Measurements from ENCODE around the gene GRIFIN.
"Not testable (repeated sequence)": the region's sequence is repeated elsewhere in the genome, so short reads cannot be mapped to it uniquely, and the experiment has no call there.

Gene GRIFIN

GRCh38 chr7:2461268-2462026, 14.8 kb downstream of the GRIFIN start:
- in situ Hi-C loops (cut with MboI; ENCODE audit: low pct_unique_long_range_greater_than_20kb, low sequenced_read_pairs, unreplicated experiment): no loop called here
- no peak for DNase-seq (ENCODE audit: low spot score)

GRCh38 chr7:2460641-2461040, 15.6 kb downstream of the GRIFIN start:
- no peak for DNase-seq (ENCODE audit: low spot score)
- in situ Hi-C loops (cut with MboI; ENCODE audit: low pct_unique_long_range_greater_than_20kb, low sequenced_read_pairs, unreplicated experiment): no loop called here
- TF ChIP-seq CTCF (IDR thresholded peaks at IDR 0.05; ENCODE audit: extremely low read depth, insufficient read depth, missing control alignments): no peak

More at GRCh38 chr7:2461268-2462026, 14.8 kb downstream of the GRIFIN start:
- TF ChIP-seq CTCF (IDR thresholded peaks at IDR 0.05; ENCODE audit: extremely low read depth, insufficient read depth, missing control alignments): no peak

GRCh38 chr7:2460188-2460587, 16.0 kb downstream of the GRIFIN start:
- no peak for DNase-seq (ENCODE audit: low spot score)
- in situ Hi-C loops (cut with MboI; ENCODE audit: low pct_unique_long_range_greater_than_20kb, low sequenced_read_pairs, unreplicated experiment): no loop called here
- no peak for TF ChIP-seq CTCF (IDR thresholded peaks at IDR 0.05; ENCODE audit: extremely low read depth, insufficient read depth, missing control alignments)

- TF ChIP-seq CTCF (IDR thresholded peaks at IDR 0.05; ENCODE audit: extremely low read depth, insufficient read depth, missing control alignments): no peak
- in situ Hi-C loops (cut with MboI; ENCODE audit: low pct_unique_long_range_greater_than_20kb, low sequenced_read_pairs, unreplicated experiment): no loop called here
- no peak for DNase-seq (ENCODE audit: low spot score)
These were observed 16.5 kb downstream of the GRIFIN start for GRCh38 chr7:2459674-2460073.

- DNase-seq (ENCODE audit: low spot score); in situ Hi-C loops (cut with MboI; ENCODE audit: low pct_unique_long_range_greater_than_20kb, low sequenced_read_pairs, unreplicated experiment): not testable (repeated sequence)
These were observed 22.3 kb downstream of the GRIFIN start for GRCh38 chr7:2453849-2454248.

- no peak for DNase-seq (ENCODE audit: low spot score)
- no peak for TF ChIP-seq CTCF (IDR thresholded peaks at IDR 0.05; ENCODE audit: extremely low read depth, insufficient read depth, missing control alignments)
- in situ Hi-C loops (cut with MboI; ENCODE audit: low pct_unique_long_range_greater_than_20kb, low sequenced_read_pairs, unreplicated experiment): no loop called here
These were observed 23.4 kb downstream of the GRIFIN start for GRCh38 chr7:2452643-2453270.

GRCh38 chr7:2452074-2452507, 24.1 kb downstream of the GRIFIN start:
- in situ Hi-C loops (cut with MboI; ENCODE audit: low pct_unique_long_range_greater_than_20kb, low sequenced_read_pairs, unreplicated experiment): no loop called here
- TF ChIP-seq CTCF (IDR thresholded peaks at IDR 0.05; ENCODE audit: extremely low read depth, insufficient read depth, missing control alignments): peak; percentile 28
- DNase-seq (ENCODE audit: low spot score): peak; percentile 72

Measured in GM13977 (cell line).